NCI-H69 (cell line): ENCODE results near the gene YTHDC1.
A peak's percentile ranks its signal among the peaks of the same experiment; 100 is the strongest.
"Not testable (repeated sequence)": the region's sequence is repeated elsewhere in the genome, so short reads cannot be mapped to it uniquely, and the experiment has no call there.

Experiments
- DNase-seq: peaks from one replicate; lab custom pipeline; 2025; lab: John Stamatoyannopoulos, UW

Gene YTHDC1

DNA sequence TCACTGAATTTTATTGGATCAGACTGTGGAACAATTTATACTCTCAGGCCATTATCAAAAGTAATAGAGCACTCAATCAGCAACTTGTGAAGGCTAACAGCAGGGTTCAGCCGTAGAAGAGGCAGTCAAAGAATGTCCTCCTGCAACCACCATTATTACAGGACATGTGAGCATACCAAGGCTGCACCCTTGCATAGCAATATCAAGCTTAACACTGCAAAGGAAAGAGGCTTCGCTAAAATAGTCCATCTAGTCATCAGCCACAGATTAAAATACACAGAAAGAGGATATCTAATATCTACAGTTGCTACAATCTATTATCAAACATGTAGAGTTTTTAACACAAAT lies 61.5 kb downstream of the YTHDC1 start:
- DNase-seq, result no peak

DNA sequence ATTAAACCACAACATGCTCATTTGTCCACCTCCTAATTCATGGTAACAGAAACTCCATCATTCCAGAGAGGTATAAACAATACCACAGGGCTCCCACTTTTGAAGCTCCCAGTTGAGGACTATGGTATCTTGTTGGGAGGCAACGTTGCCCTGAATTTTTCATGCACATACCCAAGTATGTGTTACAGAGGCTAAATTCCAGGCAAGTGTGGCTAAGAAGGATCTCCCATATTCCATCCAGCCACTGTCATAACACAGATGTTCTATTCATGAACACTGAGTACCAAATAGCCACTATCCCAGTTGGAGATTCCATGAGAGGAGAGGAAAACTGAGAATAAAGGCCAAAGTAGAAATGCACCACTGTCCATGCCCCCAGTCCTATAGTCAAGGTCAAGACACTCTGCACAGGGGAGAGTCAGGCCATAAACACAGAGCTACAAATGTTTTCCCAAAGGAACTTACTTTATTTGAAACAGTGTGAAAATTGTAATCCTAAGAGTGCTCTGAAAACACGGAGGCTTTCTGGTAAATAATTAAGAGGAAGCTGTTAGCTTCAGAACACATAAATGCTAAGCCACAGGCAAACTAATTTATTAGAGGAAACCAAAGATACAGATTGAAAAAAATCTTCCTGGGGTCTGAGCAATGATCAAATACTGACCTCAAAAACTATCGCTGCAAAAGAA lies 62.0 kb downstream of the YTHDC1 start:
- DNase-seq, result no peak

DNA sequence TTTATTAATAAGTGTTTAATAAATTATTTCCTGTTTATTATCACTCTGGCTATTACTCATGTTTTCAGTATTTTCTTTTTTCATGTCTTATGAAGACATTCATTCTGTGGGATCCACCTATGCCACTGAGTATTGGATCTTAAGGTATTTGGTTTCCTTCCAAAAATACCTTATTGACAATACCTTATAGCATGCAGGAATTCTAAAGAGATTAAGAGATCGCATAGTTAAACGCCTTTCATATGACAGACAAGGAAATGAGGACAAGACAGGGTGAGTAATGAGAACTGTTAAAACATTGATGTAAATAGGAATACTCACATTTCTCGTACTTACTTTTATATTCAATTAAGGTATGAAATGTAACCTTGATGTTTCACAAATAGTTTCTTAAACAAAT lies 66.2 kb downstream of the YTHDC1 start:
- no peak for DNase-seq

DNA sequence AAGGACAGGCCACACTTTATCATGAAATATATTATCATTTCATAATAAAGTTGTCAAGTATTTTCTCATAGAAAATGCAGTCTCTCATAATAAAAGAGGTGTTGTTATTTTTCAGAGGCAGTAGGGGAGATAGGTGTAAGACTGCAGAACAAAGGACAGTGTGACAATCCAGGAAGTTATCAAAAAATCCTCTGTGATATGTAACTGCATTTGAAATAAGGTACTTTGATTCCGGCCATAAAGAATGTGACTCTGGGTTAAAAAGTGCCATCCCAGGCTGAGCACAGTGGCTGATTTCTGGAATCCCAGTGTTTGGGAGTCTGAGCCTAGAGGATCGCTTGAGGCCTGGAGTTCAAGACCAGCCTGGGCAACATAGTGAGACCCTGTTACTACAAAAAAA lies 66.8 kb downstream of the YTHDC1 start:
- no peak for DNase-seq

DNA sequence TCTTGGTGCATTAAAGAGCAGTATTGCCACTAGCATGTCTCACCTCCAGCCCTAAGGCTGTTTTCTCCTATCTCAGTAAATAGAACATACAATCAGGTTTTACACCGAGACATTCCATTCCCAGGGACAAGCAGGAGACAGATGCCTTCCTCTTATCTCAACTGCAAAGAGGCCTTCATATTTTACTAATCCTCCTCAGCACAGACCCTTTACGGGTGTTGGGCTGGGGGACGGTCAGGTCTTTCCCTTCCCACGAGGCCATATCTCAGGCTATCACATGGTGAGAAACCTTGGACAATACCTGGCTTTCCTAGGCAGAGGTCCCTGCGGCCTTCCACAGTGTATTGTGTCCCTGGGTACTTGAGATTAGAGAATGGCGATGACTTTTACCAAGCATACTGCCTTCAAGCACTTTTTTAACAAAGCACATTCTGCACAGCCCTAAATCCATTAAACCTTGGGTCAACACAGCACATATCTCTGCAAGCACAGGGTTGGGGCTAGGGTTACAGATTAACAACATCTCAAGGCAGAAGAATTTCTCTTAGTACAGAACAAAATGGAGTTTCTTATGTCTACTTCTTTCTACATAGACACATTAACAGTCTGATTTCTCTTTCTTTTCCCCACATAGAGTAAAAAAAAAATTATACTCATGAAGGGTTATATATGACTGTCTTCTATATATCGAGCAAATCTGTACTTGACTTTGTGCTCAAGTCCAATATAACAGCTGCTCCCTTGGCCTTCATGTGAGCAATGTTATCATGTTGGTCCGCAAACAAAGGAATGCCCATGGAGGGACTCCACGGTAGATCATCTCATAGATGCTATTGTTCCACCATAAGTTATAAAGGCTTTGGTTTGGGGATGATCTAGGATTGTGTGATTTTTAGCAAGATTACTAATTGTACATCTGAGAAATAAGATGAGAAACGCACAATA lies 67.8 kb downstream of the YTHDC1 start:
- not testable (repeated sequence) for DNase-seq

- no peak for DNase-seq
Observed at GRCh38 chr4:68278029-68278428, 71.9 kb downstream of the YTHDC1 start.

- no peak for DNase-seq
Observed at GRCh38 chr4:68277627-68278026, 72.3 kb downstream of the YTHDC1 start.

GRCh38 chr4:68272860-68273259 lies 77.0 kb downstream of the YTHDC1 start:
- DNase-seq, result no peak

GRCh38 chr4:68272380-68272779 lies 77.5 kb downstream of the YTHDC1 start:
- DNase-seq, result no peak

- peak; percentile 24 for DNase-seq
Observed at GRCh38 chr4:68271851-68272357, 78.0 kb downstream of the YTHDC1 start.

DNA sequence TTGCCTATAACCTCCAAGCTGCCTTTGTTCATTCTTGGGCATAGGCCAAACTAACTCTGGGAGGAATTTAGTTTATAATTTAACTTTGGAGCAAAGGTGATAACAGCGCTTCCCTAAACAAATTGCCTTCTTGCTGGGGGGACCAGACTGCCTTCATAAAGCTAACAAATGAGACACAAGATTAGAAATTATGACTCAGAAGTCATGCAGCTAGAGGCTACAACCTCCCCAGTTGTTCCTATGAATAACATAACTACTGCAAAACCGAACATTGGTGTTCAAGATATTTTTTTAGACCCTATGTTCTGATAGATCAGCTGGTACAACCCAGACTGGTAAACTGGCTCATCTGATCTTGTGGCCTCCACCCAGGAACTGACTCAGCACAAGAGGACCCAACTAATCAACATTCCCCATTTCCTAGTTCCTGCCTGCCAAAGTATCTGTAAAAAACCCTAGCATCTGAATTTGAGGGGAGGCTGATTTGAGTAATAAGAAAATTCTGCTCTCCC lies 82.4 kb downstream of the YTHDC1 start:
- DNase-seq, result no peak

DNA sequence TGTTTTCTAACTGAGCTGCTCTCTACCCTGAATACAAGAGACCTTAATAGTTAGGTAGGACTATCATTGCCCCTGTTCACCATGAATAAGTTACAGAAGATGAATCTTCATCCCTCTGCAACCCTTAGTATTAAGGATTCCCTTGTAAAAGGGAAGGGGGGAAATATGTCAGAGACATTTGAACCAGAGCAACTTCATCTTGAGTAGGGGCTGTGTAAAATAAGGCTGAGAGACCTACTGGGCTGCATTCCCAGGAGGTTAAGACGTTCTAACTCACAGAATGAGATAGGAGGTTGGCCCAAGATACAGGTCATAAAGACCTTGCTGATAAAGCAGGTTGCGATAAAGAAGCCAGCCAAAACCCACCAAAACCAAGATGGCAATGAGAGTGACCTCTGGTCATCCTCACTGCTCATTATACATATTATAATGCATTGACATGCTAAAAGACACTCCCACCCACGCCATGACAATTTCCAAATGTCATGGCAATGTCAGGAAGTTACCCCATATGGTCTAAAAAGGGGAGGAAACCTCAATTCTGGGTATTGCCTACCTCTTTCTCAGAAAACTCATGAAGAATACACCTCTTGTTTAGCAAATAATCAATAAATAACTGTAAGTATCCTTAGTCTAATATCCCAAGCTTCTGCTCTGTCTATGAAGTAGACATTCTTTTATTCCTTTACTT lies 84.9 kb downstream of the YTHDC1 start:
- no peak for DNase-seq
